GM13976 (cell line): ENCODE results near the gene CYB5R4.

ENCODE experiments used
- DNase-seq: peaks from one replicate; pipeline ENCODE4 v3.0.0; 2012; ENCODE audit warnings: low spot score
- CTCF ChIP-seq: IDR thresholded peaks from 2 replicates; pipeline ENCODE4 v1.5.1; 2012; ENCODE audit warnings: borderline replicate concordance, mild to moderate bottlenecking; ENCODE audit not compliant: insufficient read depth; ENCODE audit errors: extremely low read depth, missing control alignments, control extremely low read depth
- in situ Hi-C: fragments of 300-500 bp; cut with MboI; formaldehyde crosslinking; loops from one replicate; pipeline ENCODE4 v1.12.0; 2022; ENCODE audit warnings: low sequenced_read_pairs, mixed read lengths, inconsistent platforms; ENCODE audit not compliant: unreplicated experiment

Gene CYB5R4

GRCh38 chr6:83862776-83863471, 3.4 kb downstream of the CYB5R4 start:
- no peak for DNase-seq
- no peak for TF ChIP-seq CTCF
- in situ Hi-C loops = no loop called here

- DNase-seq = no peak
- in situ Hi-C loops = no loop called here
- no peak for TF ChIP-seq CTCF
These were observed 7.6 kb downstream of the CYB5R4 start for GRCh38 chr6:83867043-83867442.

GRCh38 chr6:83867527-83868161, 8.2 kb downstream of the CYB5R4 start:
- no peak for TF ChIP-seq CTCF
- no peak for DNase-seq
- in situ Hi-C loops = no loop called here

GRCh38 chr6:83868639-83869038, 9.2 kb downstream of the CYB5R4 start:
- DNase-seq = no peak
- in situ Hi-C loops = no loop called here
- no peak for TF ChIP-seq CTCF

- in situ Hi-C loops = no loop called here
- DNase-seq = no peak
- no peak for TF ChIP-seq CTCF
These were observed 11.2 kb downstream of the CYB5R4 start for GRCh38 chr6:83870649-83871048.

GRCh38 chr6:83872386-83873118, 13.1 kb downstream of the CYB5R4 start:
- in situ Hi-C loops = no loop called here
- no peak for DNase-seq
- no peak for TF ChIP-seq CTCF
